Measurements from ENCODE around the gene MAP2K4. TPM values are rescaled to one million over a fixed set of nuclear protein-coding genes. Genes with fewer than 3 reads are reported as not detected.

Gene MAP2K4
- total RNA-seq, 2 donors from 2014 or later, result 16.7 to 38.7 TPM

DNA sequence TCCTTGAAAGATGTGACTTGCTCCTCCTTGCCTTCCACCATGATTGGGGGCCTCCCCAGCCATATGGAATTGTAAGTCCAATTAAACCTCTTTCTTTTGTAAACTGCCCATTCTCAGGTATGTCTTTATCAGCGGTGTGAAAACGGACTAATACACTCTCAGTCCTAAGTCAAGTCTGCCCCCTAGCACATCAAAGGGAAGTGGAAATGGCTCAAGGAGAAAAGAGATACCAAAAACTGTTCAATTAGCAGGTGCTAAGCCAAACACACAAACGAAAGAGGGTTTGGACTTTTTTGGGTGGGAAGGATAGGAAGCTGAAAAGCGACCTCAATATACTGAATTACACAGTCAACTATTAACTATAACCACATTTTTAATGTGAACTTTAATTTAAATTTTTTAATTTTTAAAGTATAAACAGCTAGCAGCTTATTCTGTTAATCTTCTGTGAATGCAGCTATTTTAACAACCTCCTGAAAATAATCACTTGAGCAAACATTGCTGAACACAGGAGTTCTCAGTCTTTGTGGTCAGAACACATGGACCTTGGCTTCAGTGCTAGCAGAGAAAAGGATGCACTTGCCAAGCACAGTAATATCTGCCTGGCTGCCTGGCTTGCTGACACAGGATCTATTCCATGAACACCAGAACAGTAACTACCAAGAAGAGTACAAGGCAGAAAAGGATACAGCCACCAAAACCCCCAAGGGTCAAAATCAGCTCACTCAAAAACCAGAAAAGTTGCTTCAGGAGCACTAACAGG, 34.3 kb upstream of the MAP2K4 start:
- Histone ChIP-seq H3K4me3 (no peak overlapping the region), H3K27me3 (replicated peaks; ENCODE audit: insufficient read depth) (no peaks in the 10 kb centered on the region), H3K36me3 (peaks cover 26% of the 10 kb centered on the region), H3K27ac (peak overlapping the region in 1 of 2 donors; percentile 60), H3K4me1 (ENCODE audit: control insufficient read depth in 1 of 2, low read depth in 2 of 2) (peaks cover 3 to 10% of the 10 kb centered on the region in 2 donors), H3K9me3 (no peaks in the 10 kb centered on the region)
- no peak for DNase-seq (ENCODE audit: low spot score)
- TF ChIP-seq, protein P1, sequence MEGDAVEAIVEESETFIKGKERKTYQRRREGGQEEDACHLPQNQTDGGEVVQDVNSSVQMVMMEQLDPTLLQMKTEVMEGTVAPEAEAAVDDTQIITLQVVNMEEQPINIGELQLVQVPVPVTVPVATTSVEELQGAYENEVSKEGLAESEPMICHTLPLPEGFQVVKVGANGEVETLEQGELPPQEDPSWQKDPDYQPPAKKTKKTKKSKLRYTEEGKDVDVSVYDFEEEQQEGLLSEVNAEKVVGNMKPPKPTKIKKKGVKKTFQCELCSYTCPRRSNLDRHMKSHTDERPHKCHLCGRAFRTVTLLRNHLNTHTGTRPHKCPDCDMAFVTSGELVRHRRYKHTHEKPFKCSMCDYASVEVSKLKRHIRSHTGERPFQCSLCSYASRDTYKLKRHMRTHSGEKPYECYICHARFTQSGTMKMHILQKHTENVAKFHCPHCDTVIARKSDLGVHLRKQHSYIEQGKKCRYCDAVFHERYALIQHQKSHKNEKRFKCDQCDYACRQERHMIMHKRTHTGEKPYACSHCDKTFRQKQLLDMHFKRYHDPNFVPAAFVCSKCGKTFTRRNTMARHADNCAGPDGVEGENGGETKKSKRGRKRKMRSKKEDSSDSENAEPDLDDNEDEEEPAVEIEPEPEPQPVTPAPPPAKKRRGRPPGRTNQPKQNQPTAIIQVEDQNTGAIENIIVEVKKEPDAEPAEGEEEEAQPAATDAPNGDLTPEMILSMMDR (IDR thresholded peaks at IDR 0.05), result no peak
- no peak for ATAC-seq (ENCODE audit: insufficient number of reproducible peaks, low FRiP score, low read depth)

DNA sequence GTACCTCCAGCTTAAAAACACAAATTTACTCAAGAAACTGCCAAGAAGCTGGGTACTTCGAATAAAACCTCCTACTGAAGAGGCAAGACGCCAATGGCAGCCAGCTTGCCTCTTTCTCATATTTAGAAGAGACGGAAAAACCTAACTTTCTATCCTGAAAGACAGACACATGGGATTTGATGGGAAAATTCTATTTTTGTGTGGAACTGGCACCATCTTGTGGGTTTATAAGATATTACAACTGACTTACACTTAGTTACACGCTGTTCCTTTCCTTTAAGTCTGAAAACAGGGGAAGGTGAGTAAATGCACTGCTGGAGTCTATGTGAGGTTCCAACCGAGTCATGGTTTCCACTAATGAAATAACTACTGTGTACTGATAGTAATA, 33.7 kb upstream of the MAP2K4 start:
- H3K36me3 ChIP-seq, result peaks cover 26% of the 10 kb centered on the region
- DNase-seq (ENCODE audit: low spot score), result no peak
- no peaks in the 10 kb centered on the region for H3K9me3 ChIP-seq
- TF ChIP-seq, protein P1 (IDR thresholded peaks at IDR 0.05), result peak; percentile 58
- H3K27ac ChIP-seq, result peak overlapping the region in 1 of 2 donors; percentile 60
- no peaks in the 10 kb centered on the region for H3K27me3 ChIP-seq (replicated peaks; ENCODE audit: insufficient read depth)
- peaks cover 3 to 10% of the 10 kb centered on the region in 2 donors for H3K4me1 ChIP-seq (ENCODE audit: control insufficient read depth in 1 of 2, low read depth in 2 of 2)
- ATAC-seq (ENCODE audit: insufficient number of reproducible peaks, low FRiP score, low read depth), result no peak
- no peak overlapping the region for H3K4me3 ChIP-seq

DNA sequence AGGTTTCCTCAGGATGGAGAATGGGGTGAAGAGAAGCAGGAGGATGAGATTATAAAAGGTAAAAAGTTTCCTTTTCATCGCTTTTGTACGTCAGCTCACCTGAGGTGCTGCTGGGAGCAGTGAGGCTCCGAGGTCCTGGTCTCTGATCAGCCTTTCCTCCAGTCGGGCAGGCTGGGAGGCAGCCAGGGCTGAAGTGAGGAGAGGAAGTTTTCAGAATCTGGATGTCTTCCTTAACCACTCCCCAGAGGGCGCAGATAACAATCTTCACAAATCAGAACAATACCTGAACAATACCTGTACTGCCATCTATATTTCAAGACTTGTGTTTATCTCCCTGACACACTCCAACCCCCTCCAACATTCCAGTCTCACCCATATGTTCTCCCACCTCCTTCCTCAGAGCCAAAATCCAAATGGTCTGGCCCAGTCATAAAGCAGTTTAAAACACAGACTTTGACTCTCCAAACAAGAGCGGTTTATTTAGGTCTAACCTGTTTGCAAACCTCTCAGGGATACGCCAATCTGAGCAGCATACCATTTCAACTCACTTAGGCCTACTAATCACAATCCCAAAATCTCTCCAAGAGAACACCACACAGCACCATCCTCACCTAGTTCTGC, 30.2 kb upstream of the MAP2K4 start:
- Histone ChIP-seq H3K36me3 (no peaks in the 10 kb centered on the region), H3K27ac (no peak overlapping the region), H3K4me3 (no peak overlapping the region), H3K9me3 (no peaks in the 10 kb centered on the region), H3K27me3 (replicated peaks; ENCODE audit: insufficient read depth) (no peaks in the 10 kb centered on the region), H3K4me1 (ENCODE audit: control insufficient read depth in 1 of 2, low read depth in 2 of 2) (peaks cover 3 to 10% of the 10 kb centered on the region in 2 donors)
- ATAC-seq (ENCODE audit: insufficient number of reproducible peaks, low FRiP score, low read depth) (no peak), DNase-seq (ENCODE audit: low spot score) (no peak)
- TF ChIP-seq, protein P1 (IDR thresholded peaks at IDR 0.05), result no peak

DNA sequence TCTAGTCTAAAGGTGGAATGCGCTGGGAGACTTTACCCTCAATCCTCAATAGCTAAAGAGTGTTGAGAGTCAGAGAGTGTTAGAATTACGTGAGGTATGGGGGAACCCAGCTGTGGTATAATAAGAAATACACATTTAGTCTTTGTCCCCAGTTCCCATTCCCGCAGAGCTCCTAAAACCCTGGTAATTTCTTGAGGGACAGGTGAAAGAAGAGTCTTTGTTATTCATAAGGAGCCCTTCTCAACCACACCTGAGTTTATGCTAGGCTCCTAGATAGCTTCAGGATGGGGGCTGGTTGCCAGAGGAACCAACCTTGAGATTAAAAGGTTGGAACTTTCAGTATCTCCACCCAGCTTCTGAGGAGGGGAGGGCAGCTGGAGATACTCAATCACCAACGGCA, 29.2 kb upstream of the MAP2K4 start:
- no peak for ATAC-seq (ENCODE audit: insufficient number of reproducible peaks, low FRiP score, low read depth)
- Histone ChIP-seq H3K27me3 (replicated peaks; ENCODE audit: insufficient read depth) (no peaks in the 10 kb centered on the region), H3K4me1 (ENCODE audit: control insufficient read depth in 1 of 2, low read depth in 2 of 2) (peaks cover 5 to 9% of the 10 kb centered on the region in 2 donors), H3K9me3 (no peaks in the 10 kb centered on the region), H3K4me3 (no peak overlapping the region), H3K36me3 (no peaks in the 10 kb centered on the region), H3K27ac (no peak overlapping the region)
- TF ChIP-seq, protein P1 (IDR thresholded peaks at IDR 0.05), result no peak
- no peak for DNase-seq (ENCODE audit: low spot score)

DNA sequence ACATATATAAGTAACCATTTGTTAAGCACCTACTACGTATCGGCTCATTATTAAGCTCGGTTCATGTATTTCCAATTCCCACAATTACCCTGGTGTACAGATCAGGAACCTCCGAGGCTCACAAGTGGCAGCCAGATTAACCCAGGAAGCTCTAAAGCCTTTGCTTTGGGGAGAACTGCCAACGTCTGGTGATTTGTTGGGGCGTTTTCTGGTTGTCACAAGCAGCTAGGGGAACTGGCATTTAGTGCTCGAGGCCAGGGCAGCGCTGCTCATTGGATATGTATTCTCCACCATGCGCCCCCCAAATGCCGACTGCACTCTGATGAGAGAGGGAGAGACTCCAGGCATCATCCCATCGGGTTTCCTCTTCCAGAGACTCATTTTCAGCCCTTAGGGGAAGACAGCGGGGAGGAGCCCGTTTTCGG, 23.9 kb upstream of the MAP2K4 start:
- Histone ChIP-seq H3K4me3 (peak overlapping the region; percentile 99), H3K36me3 (no peaks in the 10 kb centered on the region), H3K9me3 (no peaks in the 10 kb centered on the region), H3K27me3 (replicated peaks; ENCODE audit: insufficient read depth) (no peaks in the 10 kb centered on the region), H3K4me1 (ENCODE audit: control insufficient read depth in 1 of 2, low read depth in 2 of 2) (peaks cover 0 to 6% of the 10 kb centered on the region in 2 donors), H3K27ac (peak overlapping the region; percentile 90 to 93)
- TF ChIP-seq, protein P1 (IDR thresholded peaks at IDR 0.05), result peak; percentile 29
- DNase-seq (ENCODE audit: low spot score), result peak; percentile 12
- no peak for ATAC-seq (ENCODE audit: insufficient number of reproducible peaks, low FRiP score, low read depth)
